Stomach (tissue), 9 donors: ENCODE measurements around the gene RASGRP2. TPM values are rescaled to one million over a fixed set of nuclear protein-coding genes. Genes with fewer than 3 reads are reported as not detected.

ENCODE experiments used
- DNase-seq, 2 donors: peaks; one replicate each; pipeline versions ENCODE4 v3.0.0 to v3.0.0-alpha.2; 2013 to 2019
- H3K27ac ChIP-seq, 5 donors: fragments of 200-600 bp in 4 of 5; sonication (generic) in 4 of 5; one replicate each; pipeline ENCODE4 v1.5.1; 2013 to 2019; ENCODE audit warnings: mild to moderate bottlenecking in 1 of 5, moderate library complexity in 1 of 5
- H3K27me3 ChIP-seq, 3 donors: fragments of 200-600 bp; sonication (generic); one replicate each; pipeline ENCODE4 v1.5.1; 2017 to 2019; ENCODE audit warnings: mixed run types in 1 of 3
- H3K36me3 ChIP-seq, 4 donors: fragments of 200-600 bp; sonication (generic); 1 replicate in 3 of 4; 2 replicates in 1 of 4; pipeline ENCODE4 v1.5.1; 2016 to 2019
- H3K4me1 ChIP-seq, 4 donors: fragments of 200-600 bp; sonication (generic); one replicate each; pipeline ENCODE4 v1.5.1; 2016 to 2019
- H3K4me3 ChIP-seq, 4 donors: fragments of 200-600 bp; sonication (generic) in 3 of 4; one replicate each; pipeline ENCODE4 v1.5.1; 2016 to 2019; ENCODE audit warnings: mild to moderate bottlenecking in 1 of 4
- H3K9me3 ChIP-seq, 4 donors: fragments of 200-600 bp; sonication (generic); one replicate each; pipeline ENCODE4 v1.5.1; 2016 to 2019
- CTCF ChIP-seq, 7 experiments: fragments of 450-650 bp in 4 of 7; fragments of 200-600 bp in 3 of 7; sonication (generic) in 3 of 7; IDR thresholded peaks; one replicate each; pipeline ENCODE4 v1.5.1; 2016 to 2019; ENCODE audit warnings: antibody characterized with exemption in 7 of 7, control low read depth in 2 of 7, mild to moderate bottlenecking in 1 of 7
- EP300 ChIP-seq: sonication (generic); formaldehyde crosslinking; IDR thresholded peaks from one replicate; pipeline ENCODE4 v1.6.1; 2017; ENCODE audit warnings: antibody characterized with exemption
- POLR2A ChIP-seq, 4 donors: fragments of 450-650 bp; IDR thresholded peaks; one replicate each; pipeline ENCODE4 v1.6.1; 2016; ENCODE audit warnings: antibody characterized with exemption in 4 of 4, control low read depth in 2 of 4, mild to moderate bottlenecking in 1 of 4, moderate library complexity in 1 of 4
- POLR2AphosphoS5 ChIP-seq, 3 donors: sonication (generic); formaldehyde crosslinking; IDR thresholded peaks; one replicate each; pipeline ENCODE4 v1.6.1; 2016; ENCODE audit warnings: antibody characterized with exemption in 3 of 3
- WGBS, 5 donors: extraction: QIAGEN DNeasy Blood & Tissue Kit in 3 of 5; methylation state at CpG; one replicate each; pipeline versions ENCODE4 v1.1.5 to v1.1.7; 2013 to 2018; 5-methylcytosine and 5-hydroxymethylcytosine counted together
- intact Hi-C: fragments of 100-400 bp; cut with DNase I; formaldehyde crosslinking; loops from one replicate; pipeline ENCODE4 v1.15.1; 2023; ENCODE audit warnings: low total_unique reads
- polyA plus RNA-seq, 3 donors: library from polyadenylated mRNA; stranded (reverse); fragments of 200-250 nt; gene quantifications; one replicate each; pipeline ENCODE4 v1.2.3, GENCODE V29; 2013
- total RNA-seq, 5 donors: library from RNA; depleted of rRNA; stranded (reverse); fragments of >200 nt; gene quantifications; one replicate each; pipeline versions ENCODE4 v1.1.0 to v1.2.3, GENCODE V29; 2014 to 2016
- donor health status: healthy with polysubstance abuse.
- donor health status: Bipolar disorder and iron deficiency.
- donor health status: healthy.

RASGRP2 gene
- total and polyA plus RNA-seq, 8 donors, result 5.3 to 60.8 (median 11.3) TPM

GRCh38 chr11:64721359-64721699, 22.6 kb downstream of the RASGRP2 start:
- H3K9me3 ChIP-seq, result no peaks in the 10 kb centered on the region
- H3K4me1 ChIP-seq, result peaks cover 0 to 14% (median 11%) of the 10 kb centered on the region in 4 donors
- no peak for TF ChIP-seq CTCF (IDR thresholded peaks at IDR 0.05)
- H3K27me3 ChIP-seq, result peaks cover 0 to 68% (median 55%) of the 10 kb centered on the region in 3 donors
- H3K27ac ChIP-seq, result no peak overlapping the region
- WGBS, 5 donors, result 47 to 69% (median 61%) methylated on average over 3 of the region's 3 CpGs; no CpG with 5 or more reads in 1 of the 5 donors
- H3K36me3 ChIP-seq, result no peaks in the 10 kb centered on the region
- DNase-seq, result no peak
- no peak overlapping the region for H3K4me3 ChIP-seq
- intact Hi-C loops, result no loop called here

- H3K4me1 ChIP-seq, result peaks cover 0 to 14% (median 11%) of the 10 kb centered on the region in 4 donors
- no peak overlapping the region for H3K4me3 ChIP-seq
- 38 to 59% (median 46%) methylated on average over 10 to 12 of the region's 12 CpGs for WGBS, 5 donors
- intact Hi-C loops, result no loop called here
- H3K36me3 ChIP-seq, result no peaks in the 10 kb centered on the region
- TF ChIP-seq POLR2A (IDR thresholded peaks at IDR 0.05) (no peak), CTCF (IDR thresholded peaks at IDR 0.05) (no peak), EP300 (no peak), POLR2AphosphoS5 (IDR thresholded peaks at IDR 0.05) (no peak)
- peaks cover 0 to 73% (median 60%) of the 10 kb centered on the region in 3 donors for H3K27me3 ChIP-seq
- H3K9me3 ChIP-seq, result no peaks in the 10 kb centered on the region
- H3K27ac ChIP-seq, result no peak overlapping the region
- peak in 1 of 2 donors; percentile 7 for DNase-seq
Measured at GRCh38 chr11:64720640-64721358, 23.1 kb downstream of the RASGRP2 start.

GRCh38 chr11:64720167-64720566, 23.8 kb downstream of the RASGRP2 start:
- peaks cover 0 to 14% (median 11%) of the 10 kb centered on the region in 4 donors for H3K4me1 ChIP-seq
- H3K36me3 ChIP-seq, result no peaks in the 10 kb centered on the region
- 62 to 68% (median 63%) methylated on average over 9 of the region's 9 CpGs for WGBS, 5 donors
- TF ChIP-seq EP300, result no peak
- no peak for TF ChIP-seq POLR2A (IDR thresholded peaks at IDR 0.05)
- peaks cover 0 to 79% (median 66%) of the 10 kb centered on the region in 3 donors for H3K27me3 ChIP-seq
- DNase-seq, result no peak
- no peaks in the 10 kb centered on the region for H3K9me3 ChIP-seq
- intact Hi-C loops, result no loop called here
- H3K27ac ChIP-seq, result no peak overlapping the region
- H3K4me3 ChIP-seq, result no peak overlapping the region

- Histone ChIP-seq H3K27me3 (peaks cover 0 to 87% (median 73%) of the 10 kb centered on the region in 3 donors), H3K4me3 (no peak overlapping the region), H3K4me1 (peaks cover 0 to 14% (median 11%) of the 10 kb centered on the region in 4 donors), H3K27ac (no peak overlapping the region), H3K36me3 (no peaks in the 10 kb centered on the region), H3K9me3 (no peaks in the 10 kb centered on the region)
- TF ChIP-seq CTCF (IDR thresholded peaks at IDR 0.05) (no peak), EP300 (no peak), POLR2AphosphoS5 (IDR thresholded peaks at IDR 0.05) (no peak), POLR2A (IDR thresholded peaks at IDR 0.05) (no peak)
- DNase-seq, result no peak
- WGBS, 5 donors, result 81 to 89% (median 84%) methylated on average over 10 of the region's 10 CpGs
- intact Hi-C loops, result no loop called here
Measured at GRCh38 chr11:64719406-64719805, 24.5 kb downstream of the RASGRP2 start.

- WGBS, 5 donors, result 61 to 68% (median 66%) methylated on average over 4 of the region's 4 CpGs
- no peaks in the 10 kb centered on the region for H3K36me3 ChIP-seq
- H3K9me3 ChIP-seq, result no peaks in the 10 kb centered on the region
- intact Hi-C loops, result no loop called here
- H3K4me3 ChIP-seq, result no peak overlapping the region
- TF ChIP-seq EP300 (no peak), POLR2A (IDR thresholded peaks at IDR 0.05) (no peak), CTCF (IDR thresholded peaks at IDR 0.05) (no peak), POLR2AphosphoS5 (IDR thresholded peaks at IDR 0.05) (no peak)
- peaks cover 4 to 94% (median 79%) of the 10 kb centered on the region in 3 donors for H3K27me3 ChIP-seq
- H3K4me1 ChIP-seq, result peaks cover under 1 to 14% (median 13%) of the 10 kb centered on the region in 4 donors
- H3K27ac ChIP-seq, result no peak overlapping the region
- no peak for DNase-seq
Measured at GRCh38 chr11:64718780-64719124, 25.2 kb downstream of the RASGRP2 start.
